H9 (cell line): ENCODE measurements around the gene FMOD. TPM values are rescaled to one million over a fixed set of nuclear protein-coding genes. Genes with fewer than 3 reads are reported as not detected.

Experiments used
- DNase-seq: peaks from one replicate; pipeline ENCODE4 v3.0.0-alpha.2; 2017
- H2AFZ ChIP-seq: one replicate; pipeline ENCODE4 v1.6.1; 2013; ENCODE audit warnings: mild to moderate bottlenecking, low read length, control low read depth, moderate library complexity
- H2AK5ac ChIP-seq: 2 replicates; pipeline ENCODE4 v1.6.1; 2013; ENCODE audit warnings: low read length, control low read depth, mixed read lengths; ENCODE audit not compliant: insufficient read length
- H2BK120ac ChIP-seq: one replicate; pipeline ENCODE4 v1.6.1; 2013; ENCODE audit warnings: low read depth, mild to moderate bottlenecking, low read length, control low read depth, inconsistent platforms; ENCODE audit not compliant: poor library complexity, severe bottlenecking
- H2BK12ac ChIP-seq: 2 replicates; pipeline ENCODE4 v1.6.1; 2013; ENCODE audit warnings: low read length, control low read depth, mixed read lengths, low read depth; ENCODE audit not compliant: insufficient read length
- H2BK15ac ChIP-seq: 2 replicates; pipeline ENCODE4 v1.6.1; 2013; ENCODE audit warnings: low read depth, low read length, control low read depth
- H2BK20ac ChIP-seq: one replicate; pipeline ENCODE4 v1.6.1; 2013; ENCODE audit warnings: low read depth, mild to moderate bottlenecking, low read length, control low read depth, inconsistent platforms; ENCODE audit not compliant: poor library complexity, severe bottlenecking
- H2BK5ac ChIP-seq: 2 replicates; pipeline ENCODE4 v1.6.1; 2013; ENCODE audit warnings: low read length, control low read depth, mixed read lengths; ENCODE audit not compliant: insufficient read length
- H3K14ac ChIP-seq: 2 replicates; pipeline ENCODE4 v1.6.1; 2013; ENCODE audit warnings: low read length, control low read depth; ENCODE audit not compliant: insufficient read depth
- H3K18ac ChIP-seq: 2 replicates; pipeline ENCODE4 v1.6.1; 2013; ENCODE audit warnings: low read depth, mild to moderate bottlenecking, mixed read lengths, low read length, control low read depth; ENCODE audit not compliant: insufficient read length
- H3K23ac ChIP-seq: 2 replicates; pipeline ENCODE4 v1.6.1; 2013; ENCODE audit warnings: low read length, control low read depth, mixed read lengths, low read depth; ENCODE audit not compliant: insufficient read length
- H3K23me2 ChIP-seq: 2 replicates; pipeline ENCODE4 v1.6.1; 2013; ENCODE audit warnings: low read depth, mild to moderate bottlenecking, mixed read lengths, low read length, control low read depth; ENCODE audit not compliant: insufficient read length, poor library complexity, severe bottlenecking
- H3K27ac ChIP-seq: 2 replicates; pipeline ENCODE4 v1.5.1; 2013; ENCODE audit warnings: low read length, control low read depth, mixed read lengths, low read depth; ENCODE audit not compliant: insufficient read length
- H3K27me3 ChIP-seq: 2 replicates; pipeline ENCODE4 v1.6.1; 2013; ENCODE audit warnings: low read length, control low read depth, inconsistent platforms; ENCODE audit not compliant: insufficient read depth
- H3K4ac ChIP-seq: 2 replicates; pipeline ENCODE4 v1.6.1; 2013; ENCODE audit warnings: low read depth, mild to moderate bottlenecking, control low read depth, inconsistent platforms, low read length, moderate library complexity
- H3K4me1 ChIP-seq: 2 replicates; pipeline ENCODE4 v1.6.1; 2013; ENCODE audit warnings: low read length, control low read depth, inconsistent platforms; ENCODE audit not compliant: insufficient read depth
- H3K4me2 ChIP-seq: 2 replicates; pipeline ENCODE4 v1.6.1; 2013; ENCODE audit warnings: low read length, control low read depth, mixed read lengths; ENCODE audit not compliant: insufficient read length, insufficient read depth
- H3K56ac ChIP-seq: 2 replicates; pipeline ENCODE4 v1.6.1; 2013; ENCODE audit warnings: low read depth, mild to moderate bottlenecking, mixed read lengths, low read length, control low read depth; ENCODE audit not compliant: insufficient read length
- H3K79me1 ChIP-seq: 2 replicates; pipeline ENCODE4 v1.6.1; 2013; ENCODE audit warnings: low read depth, mild to moderate bottlenecking, moderate library complexity, low read length, control low read depth, inconsistent platforms; ENCODE audit not compliant: insufficient read depth, poor library complexity, severe bottlenecking
- H3K79me2 ChIP-seq: 2 replicates; pipeline ENCODE4 v1.6.1; 2013; ENCODE audit warnings: low read length, control low read depth, inconsistent platforms; ENCODE audit not compliant: insufficient read depth
- H3K9ac ChIP-seq: 2 replicates; pipeline ENCODE4 v1.6.1; 2013; ENCODE audit warnings: low read length, control low read depth, mixed read lengths; ENCODE audit not compliant: insufficient read length; ENCODE audit errors: extremely low read depth
- H3K9me3 ChIP-seq: one replicate; pipeline ENCODE4 v1.6.1; 2013; ENCODE audit warnings: low read depth, low read length, inconsistent platforms; ENCODE audit not compliant: control insufficient read depth
- H3T11ph ChIP-seq: one replicate; pipeline ENCODE4 v1.6.1; 2013; ENCODE audit warnings: mild to moderate bottlenecking, low read length, control low read depth, inconsistent platforms
- H4K20me1 ChIP-seq: one replicate; pipeline ENCODE4 v1.6.1; 2013; ENCODE audit not compliant: control insufficient read depth, insufficient read length, insufficient read depth
- H4K5ac ChIP-seq: 2 replicates; pipeline ENCODE4 v1.6.1; 2013; ENCODE audit warnings: low read depth, mild to moderate bottlenecking, mixed read lengths, low read length, control low read depth; ENCODE audit not compliant: insufficient read length
- H4K8ac ChIP-seq: replicated peaks from 2 replicates; pipeline ENCODE4 v1.6.1; 2013; ENCODE audit warnings: low read length, control low read depth, mixed read lengths, low read depth; ENCODE audit not compliant: insufficient read length
- H4K91ac ChIP-seq: 2 replicates; pipeline ENCODE4 v1.6.1; 2013; ENCODE audit warnings: low read depth, mild to moderate bottlenecking, moderate library complexity, mixed read lengths, low read length, control low read depth; ENCODE audit not compliant: insufficient read length
- H3K27ac Mint-ChIP-seq, 3 experiments: 2 replicates in 2 of 3; 3 replicates in 1 of 3; pipeline ENCODE4 v1.8.0; 2020 to 2021; ENCODE audit warnings: mixed read lengths in 3 of 3, mild to moderate bottlenecking in 1 of 3, moderate library complexity in 1 of 3
- H3K27me3 Mint-ChIP-seq: 2 replicates; pipeline ENCODE4 v1.8.0; 2021; ENCODE audit warnings: low read depth, mild to moderate bottlenecking, moderate library complexity, mixed read lengths
- H3K36me3 Mint-ChIP-seq, 3 experiments: 2 replicates in 2 of 3; 3 replicates in 1 of 3; pipeline ENCODE4 v1.8.0; 2020 to 2021; ENCODE audit warnings: low read depth in 3 of 3, mixed read lengths in 3 of 3; ENCODE audit not compliant: insufficient read depth in 1 of 3
- H3K4me1 Mint-ChIP-seq, 2 experiments: 2 replicates each; pipeline ENCODE4 v1.8.0; 2020; ENCODE audit warnings: mixed read lengths in 2 of 2
- H3K4me3 Mint-ChIP-seq, 2 experiments: 2 replicates in 1 of 2; 3 replicates in 1 of 2; pipeline ENCODE4 v1.8.0; 2020 to 2021; ENCODE audit warnings: mild to moderate bottlenecking in 2 of 2, mixed read lengths in 2 of 2, moderate library complexity in 1 of 2
- H3K9me3 Mint-ChIP-seq, 2 experiments: 2 replicates in 1 of 2; 3 replicates in 1 of 2; pipeline ENCODE4 v1.8.0; 2020; ENCODE audit warnings: mild to moderate bottlenecking in 2 of 2, mixed read lengths in 2 of 2, moderate library complexity in 1 of 2
- CTCF ChIP-seq: fragments of 200-600 bp; sonication (generic); conservative IDR thresholded peaks from 3 replicates; pipeline ENCODE4 v1.8.0; 2021; ENCODE audit warnings: antibody characterized with exemption, mild to moderate bottlenecking
- WGBS: extraction: QIAGEN DNeasy Blood & Tissue Kit; methylation state at CpG from one replicate; pipeline ENCODE4 v1.1.7; 2013; ENCODE audit warnings: missing lambda C conversion rate, low lambda C conversion rate, mixed read lengths; ENCODE audit not compliant: insufficient read length; ENCODE audit errors: extremely low coverage; 5-methylcytosine and 5-hydroxymethylcytosine counted together
- total RNA-seq: library from RNA; stranded (reverse); gene quantifications from 2 replicates; pipeline ENCODE4 v1.2.1, GENCODE V29; 2021

The FMOD gene
- total RNA-seq, 1 experiment from 2014 or later = not detected

- Mint-ChIP-seq H3K36me3 (no peaks in the 10 kb centered on the region), H3K27me3 (peaks cover 24% of the 10 kb centered on the region), H3K27ac (no peak overlapping the region), H3K9me3 (no peaks in the 10 kb centered on the region), H3K4me1 (peaks cover 2 to 3% of the 10 kb centered on the region in 2 experiments; a peak in 1 of 4 replicates), H3K4me3 (no peak overlapping the region)
- H3K14ac ChIP-seq = no peak overlapping the region
- H2AK5ac ChIP-seq = no peak overlapping the region
- H4K91ac ChIP-seq = no peak overlapping the region
- H3T11ph ChIP-seq = no peak overlapping the region
- H3K4me1 ChIP-seq = peaks cover 3% of the 10 kb centered on the region
- no CpG with 5 or more reads among the region's 3 CpGs for WGBS
- no peak overlapping the region for H3K18ac ChIP-seq
- no peaks in the 10 kb centered on the region for H3K9me3 ChIP-seq
- no peak overlapping the region for H3K9ac ChIP-seq
- H2BK15ac ChIP-seq = no peak overlapping the region
- no peaks in the 10 kb centered on the region for H4K20me1 ChIP-seq
- H3K56ac ChIP-seq = no peak overlapping the region
- H3K79me1 ChIP-seq = no peaks in the 10 kb centered on the region
- no peak overlapping the region for H4K8ac ChIP-seq
- no peak overlapping the region for H2AFZ ChIP-seq
- no peak for TF ChIP-seq CTCF
- H2BK5ac ChIP-seq = no peak overlapping the region
- no peak overlapping the region for H4K5ac ChIP-seq
- no peak overlapping the region for H2BK20ac ChIP-seq
- no peak overlapping the region for H3K27ac ChIP-seq
- no peaks in the 10 kb centered on the region for H3K23me2 ChIP-seq
- H2BK120ac ChIP-seq = no peak overlapping the region
- no peaks in the 10 kb centered on the region for H3K79me2 ChIP-seq
- no peak overlapping the region for H3K23ac ChIP-seq
- H3K27me3 ChIP-seq = no peaks in the 10 kb centered on the region
- H3K4ac ChIP-seq = no peak overlapping the region
- no peak overlapping the region for H2BK12ac ChIP-seq
- H3K4me2 ChIP-seq = no peak overlapping the region
- DNase-seq = no peak
Measured at GRCh38 chr1:203366476-203366875, 15.6 kb upstream of the FMOD start.
